Right ventricle myocardium inferior (tissue), 1 donor: ENCODE data around the gene NOXO1. TPM values are rescaled to one million over a fixed set of nuclear protein-coding genes. Genes with fewer than 3 reads are reported as not detected.
A peak's percentile ranks its signal among the peaks of the same experiment; 100 is the strongest.
"Not testable (repeated sequence)": the region's sequence is repeated elsewhere in the genome, so short reads cannot be mapped to it uniquely, and the experiment has no call there.

ENCODE experiments used
- ATAC-seq: fragments of 200-7000 bp; cut with Tn5 transposase; one replicate; pipeline ENCODE4 v1.9.1; 2020; ENCODE audit warnings: mild to moderate bottlenecking, moderate library complexity
- DNase-seq: peaks from one replicate; pipeline ENCODE4 v3.0.0; 2021; ENCODE audit errors: missing footprints
- intact Hi-C: fragments of 100-400 bp; cut with DNase I; formaldehyde crosslinking; loops from one replicate; pipeline ENCODE4 v1.11.0; 2022
- total RNA-seq: library from RNA; stranded (reverse); fragmentation: NEBNext Ultra II Directional; extraction: Animal tissue kit (Norgen Biotek cat#: 25700); gene quantifications from one replicate; pipeline ENCODE4 v1.2.1, GENCODE V29; 2021
- donor health status: DM: no; HTN: yes; CAD: no; lungs with severe emphysema.

NOXO1 gene
- total RNA-seq, 1 donor from 2014 or later, result 0.22 TPM

DNA sequence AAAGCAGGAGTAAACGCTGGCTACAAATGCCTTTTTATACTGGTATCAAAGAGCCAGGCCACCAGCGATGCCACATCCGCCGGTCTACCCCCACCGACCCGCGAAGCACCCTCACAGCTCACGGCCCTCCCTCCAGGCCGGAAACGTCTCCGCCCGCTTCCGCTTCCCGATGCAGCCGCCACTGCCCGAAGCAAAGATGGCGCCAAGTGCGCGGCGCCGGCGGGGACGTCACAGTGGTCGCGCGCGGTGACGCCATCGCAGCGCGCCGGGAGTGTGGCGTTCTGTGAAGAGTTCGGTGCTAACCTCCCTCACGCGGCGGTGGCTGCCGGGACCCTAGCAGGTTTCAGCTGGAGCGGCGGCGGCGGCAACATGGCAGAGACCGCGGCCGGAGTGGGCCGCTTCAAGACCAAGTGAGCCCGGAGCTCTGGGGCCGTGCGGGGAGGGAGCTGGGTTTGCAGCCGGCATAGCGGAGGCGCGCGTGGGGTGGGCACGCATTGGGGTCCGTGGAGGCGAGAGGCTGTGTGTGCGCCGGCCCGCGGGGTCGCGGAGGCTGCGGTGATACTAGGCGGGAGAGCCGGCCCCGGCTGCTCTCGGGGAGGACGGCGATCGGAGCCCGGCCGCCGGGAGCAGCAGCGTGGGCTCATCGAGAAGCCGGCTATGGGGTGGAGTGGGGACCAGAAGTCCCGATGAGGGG is 9.3 kb downstream of the NOXO1 start, which contains the start of gene TBL3:
Gene TBL3, plus strand, starts transcription at position 258 of the 694 bp plus-strand sequence. Its CDS starts 112 bp downstream, at position 370.
- DNase-seq (peak; percentile 97), ATAC-seq (peak; percentile 95)
- intact Hi-C loops, result no loop called here

DNA sequence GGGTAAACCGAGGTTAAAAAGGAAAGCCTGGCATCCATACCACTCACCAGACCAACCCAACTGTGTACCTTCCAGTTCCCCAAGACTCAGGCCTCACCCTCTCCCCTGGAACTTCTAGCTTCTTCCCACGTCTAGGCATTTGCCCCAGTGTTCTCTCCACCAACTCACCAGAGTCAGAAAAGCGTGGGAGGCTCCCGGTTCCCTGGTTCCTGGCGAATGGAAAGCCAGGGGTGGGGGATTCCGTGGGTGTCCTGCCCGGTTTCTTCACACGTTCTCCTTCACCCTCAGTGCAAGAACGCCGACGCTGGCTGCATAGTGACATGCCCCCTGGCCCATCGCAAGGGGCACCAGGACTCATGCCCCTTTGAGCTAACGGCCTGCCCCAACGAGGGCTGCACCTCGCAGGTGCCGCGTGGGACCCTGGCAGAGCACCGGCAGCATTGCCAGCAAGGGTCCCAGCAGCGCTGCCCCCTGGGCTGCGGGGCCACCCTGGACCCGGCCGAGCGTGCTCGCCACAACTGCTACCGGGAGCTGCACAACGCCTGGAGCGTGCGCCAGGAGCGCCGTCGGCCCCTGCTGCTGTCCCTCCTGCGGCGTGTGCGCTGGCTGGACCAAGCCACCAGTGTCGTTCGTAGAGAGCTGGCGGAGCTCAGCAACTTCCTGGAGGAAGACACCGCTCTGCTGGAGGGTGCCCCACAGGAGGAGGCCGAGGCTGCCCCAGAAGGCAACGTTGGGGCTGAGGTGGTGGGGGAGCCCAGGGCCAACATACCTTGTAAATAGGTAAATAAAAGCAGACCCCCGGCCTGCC is 12.9 kb downstream of the NOXO1 start:
- ATAC-seq, result no peak
- intact Hi-C loops, result no loop called here
- no peak for DNase-seq

- no peak for ATAC-seq
- intact Hi-C loops, result no loop called here
- no peak for DNase-seq
Measured at GRCh38 chr16:1966460-1966859, 14.8 kb downstream of the NOXO1 start, which contains the start of gene RNF151. Gene RNF151 (plus strand): TSS chr16:1966856. CDS start chr16:1966882, 26 bp downstream.

DNA sequence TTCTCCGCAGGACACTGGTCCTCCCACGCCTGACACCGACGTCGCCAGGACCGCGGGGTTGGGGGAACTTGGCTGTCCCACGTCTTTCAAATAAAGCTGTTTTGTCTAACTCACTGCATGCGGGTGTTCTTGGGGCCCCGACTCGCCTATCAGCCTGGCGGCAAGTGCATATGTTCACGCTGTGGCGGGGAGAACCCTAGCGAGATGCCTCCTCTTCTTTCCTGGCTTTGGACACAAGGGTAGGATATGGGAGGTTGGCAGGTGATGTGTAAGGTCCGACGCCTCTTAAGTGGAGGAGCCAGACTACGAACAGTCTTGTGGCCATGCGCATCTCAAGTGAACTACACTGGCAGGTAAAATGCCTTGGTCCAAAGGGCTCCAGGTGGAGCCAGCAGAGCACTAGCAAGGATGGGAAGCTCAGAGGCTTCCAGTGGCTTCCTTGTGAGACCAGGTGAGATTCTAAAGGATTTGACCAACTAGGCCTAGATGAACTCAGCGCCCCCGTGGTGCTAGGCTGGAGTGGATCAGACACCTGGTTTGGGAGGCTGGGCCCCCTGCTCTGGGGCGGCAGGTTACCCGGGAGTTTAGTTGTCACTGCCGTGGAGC is 15.8 kb downstream of the NOXO1 start:
- DNase-seq, result no peak
- no peak for ATAC-seq
- intact Hi-C loops, result no loop called here

GRCh38 chr16:1964506-1965395 is 16.5 kb downstream of the NOXO1 start, which contains the start of gene RPS2:
Gene RPS2 (minus strand): TSS chr16:1964826. CDS start chr16:1964625, 201 bp downstream.
- ATAC-seq (peak; percentile 98), DNase-seq (peak; percentile 100)
- intact Hi-C loops, result loop anchor here (5.0 kb wide), 1 partner anchor 248 kb away; the partner anchor contains the start of genes BRICD5 and PGP

DNA sequence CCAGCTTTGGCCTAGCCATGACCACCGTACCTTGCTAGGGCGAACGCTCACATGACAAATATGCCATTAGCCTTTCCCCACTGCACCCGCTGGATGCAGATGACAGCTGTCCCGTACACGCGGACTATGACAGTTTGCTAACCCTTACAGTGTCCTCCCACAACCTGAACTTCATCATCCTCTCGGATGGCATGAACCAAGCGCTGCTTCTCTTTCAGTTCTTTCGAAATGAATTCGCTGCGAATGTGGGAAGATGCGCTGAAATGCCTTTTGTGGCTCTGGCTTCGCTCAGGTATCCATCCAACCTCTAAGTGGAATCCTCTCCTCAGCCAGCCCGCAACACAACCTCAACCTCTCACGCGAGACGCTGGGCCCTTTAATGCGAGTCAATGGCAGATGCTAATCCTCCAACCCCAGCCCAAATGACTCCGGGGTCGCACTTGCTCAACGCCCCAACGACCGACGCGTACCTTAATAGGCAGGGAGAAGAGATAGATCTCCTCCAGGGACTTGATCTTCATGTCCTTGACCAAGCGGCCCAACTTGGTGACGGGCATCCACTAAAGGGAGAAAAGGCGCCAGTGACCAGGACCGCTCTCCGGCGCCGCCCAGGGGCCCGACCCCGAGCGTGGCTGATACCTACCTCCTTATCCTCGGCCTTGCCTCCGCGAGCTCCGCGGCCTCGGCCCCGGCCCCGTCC is 17.3 kb downstream of the NOXO1 start:
- intact Hi-C loops, result loop anchor here (5.0 kb wide), 1 partner anchor 248 kb away; the partner anchor contains the start of genes BRICD5 and PGP
- no peak for DNase-seq
- ATAC-seq, result peak; percentile 11

DNA sequence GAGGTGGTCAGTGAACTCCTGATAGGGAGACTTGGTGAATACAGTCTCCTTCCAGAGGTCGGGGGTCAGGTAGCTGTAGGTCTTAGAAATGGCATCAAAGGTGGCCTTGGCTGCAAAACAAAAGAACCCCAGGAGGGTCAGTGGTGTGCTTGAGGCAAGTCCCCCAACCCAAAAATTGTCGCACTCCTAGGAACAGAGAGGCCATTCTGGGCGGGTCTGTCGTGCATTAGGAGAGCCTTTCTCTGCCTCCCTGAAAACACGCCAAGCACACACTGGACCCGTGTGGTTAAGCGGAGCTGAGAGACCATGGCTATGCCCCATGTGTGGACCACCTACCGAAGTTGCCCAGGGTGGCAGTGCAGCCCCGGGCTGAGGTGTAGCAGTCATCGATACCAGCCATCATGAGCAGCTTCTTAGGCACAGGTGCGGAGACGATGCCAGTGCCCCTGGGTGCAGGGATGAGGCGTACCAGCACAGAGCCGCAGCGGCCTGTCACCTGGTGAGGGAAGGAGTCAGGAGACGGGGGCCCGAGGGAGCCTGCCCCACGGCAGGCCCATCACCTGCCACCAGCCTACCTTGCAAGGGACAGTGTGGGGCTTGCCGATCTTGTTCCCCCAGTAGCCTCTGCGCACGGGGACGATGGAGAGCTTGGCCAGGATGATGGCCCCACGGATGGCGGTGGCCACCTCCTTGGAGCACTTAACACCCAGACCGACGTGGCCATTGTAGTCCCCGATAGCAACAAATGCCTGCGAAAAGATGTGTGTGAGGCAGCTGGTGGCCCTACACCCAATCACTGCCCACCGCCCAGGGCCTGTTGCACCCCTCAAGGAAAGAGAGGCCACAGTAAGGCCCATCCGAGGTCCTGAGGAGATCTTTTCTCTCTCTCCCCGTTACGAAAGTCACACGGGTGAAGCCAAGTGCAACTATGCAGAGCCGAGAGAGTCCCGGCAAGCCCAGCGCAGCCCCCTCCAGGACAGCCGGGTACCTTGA is 18.8 kb downstream of the NOXO1 start:
- DNase-seq, ATAC-seq: not testable (repeated sequence)
- intact Hi-C loops, result loop anchor here (5.0 kb wide), 1 partner anchor 250 kb away; the partner anchor contains the start of genes BRICD5 and PGP

- intact Hi-C loops, result loop anchor here (5.0 kb wide), 1 partner anchor 251 kb away; the partner anchor contains the start of genes BRICD5 and PGP
- DNase-seq, result no peak
- no peak for ATAC-seq
Measured at GRCh38 chr16:1961651-1962067, 19.6 kb downstream of the NOXO1 start.

DNA sequence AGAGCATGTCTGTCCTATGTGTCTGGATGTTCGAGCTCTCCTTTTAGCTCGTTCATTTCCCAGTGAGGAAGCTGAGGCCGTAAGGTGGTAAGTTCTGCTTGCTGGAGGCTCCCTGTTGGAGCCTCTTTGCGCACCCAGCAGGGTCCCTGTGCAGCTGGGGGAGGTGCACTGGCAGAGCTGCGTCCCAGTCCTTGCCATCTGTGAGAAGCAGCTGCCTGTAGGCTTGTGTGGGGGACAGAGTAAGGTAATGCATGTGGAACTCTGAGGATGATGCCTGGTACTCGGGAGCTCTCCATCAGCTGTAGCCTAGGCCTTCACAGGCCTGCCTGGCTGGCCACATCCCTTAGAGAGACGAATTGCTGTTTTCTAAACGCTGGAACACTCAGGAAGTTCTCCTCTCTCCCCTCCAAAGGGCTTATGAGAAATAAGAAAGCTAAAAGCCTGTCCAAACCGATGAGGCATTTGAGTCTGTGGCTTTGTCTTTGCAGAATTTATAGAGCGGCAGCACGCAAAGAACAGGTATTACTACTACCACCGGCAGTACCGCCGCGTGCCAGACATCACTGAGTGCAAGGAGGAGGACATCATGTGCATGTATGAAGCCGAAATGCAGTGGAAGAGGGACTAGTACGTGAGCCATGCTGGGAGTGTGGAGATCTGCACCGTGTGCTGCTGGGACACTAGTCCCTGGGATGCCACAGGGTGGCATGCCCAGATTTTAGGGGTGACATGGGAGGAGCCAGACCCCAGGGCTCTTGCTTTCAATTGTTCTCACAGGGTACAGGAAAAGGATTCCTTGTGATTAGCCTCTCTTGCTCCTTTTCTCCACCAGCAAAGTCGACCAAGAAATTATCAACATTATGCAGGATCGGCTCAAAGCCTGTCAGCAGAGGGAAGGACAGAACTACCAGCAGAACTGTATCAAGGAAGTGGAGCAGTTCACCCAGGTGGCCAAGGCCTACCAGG is 20.3 kb downstream of the NOXO1 start:
- ATAC-seq (no peak), DNase-seq (no peak)
- intact Hi-C loops, result loop anchor here (5.0 kb wide), 1 partner anchor 251 kb away; the partner anchor contains the start of genes BRICD5 and PGP

DNA sequence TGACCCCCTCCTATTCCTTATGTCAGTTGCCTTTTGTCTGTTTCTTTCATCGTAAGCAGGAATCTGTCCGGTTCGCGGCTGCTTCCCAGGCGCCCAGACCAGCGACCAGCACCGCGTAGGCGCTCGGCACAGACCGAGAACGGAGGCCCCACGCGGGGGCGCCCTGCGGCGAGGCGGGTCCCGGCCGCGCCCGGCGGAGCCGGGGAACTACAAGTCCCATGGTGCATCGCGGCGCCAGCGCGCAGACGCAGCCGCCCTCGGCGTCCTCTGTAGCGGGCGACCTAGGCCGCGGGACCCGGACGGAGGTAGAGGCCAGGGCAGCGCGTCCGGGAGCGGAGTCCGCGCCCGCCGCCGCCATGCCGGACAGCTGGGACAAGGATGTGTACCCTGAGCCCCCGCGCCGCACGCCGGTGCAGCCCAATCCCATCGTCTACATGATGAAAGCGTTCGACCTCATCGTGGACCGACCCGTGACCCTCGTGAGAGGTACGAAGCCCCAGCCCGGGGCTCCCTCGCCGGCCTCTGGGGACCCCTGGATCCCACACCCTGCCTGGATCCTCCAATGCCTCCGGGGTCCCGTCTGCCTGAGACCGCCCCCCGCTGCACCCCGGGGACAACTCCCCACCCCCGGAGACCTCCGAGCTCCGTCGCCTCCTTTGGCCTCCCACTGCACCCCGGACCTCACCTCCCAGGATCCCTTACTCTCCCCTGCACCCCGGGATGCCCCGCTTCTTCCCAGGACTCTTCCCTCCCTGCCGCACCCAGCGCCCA is 21.8 kb downstream of the NOXO1 start, which contains the start of gene NDUFB10:
Gene NDUFB10, plus strand, starts transcription at position 270 of the 771 bp plus-strand sequence. Its CDS starts 87 bp downstream, at position 357.
- intact Hi-C loops, result loop anchor here (5.0 kb wide), 1 partner anchor 253 kb away; the partner anchor contains the start of genes BRICD5 and PGP
- peak; percentile 96 for DNase-seq
- peak; percentile 93 for ATAC-seq

- ATAC-seq, result no peak
- no peak for DNase-seq
- intact Hi-C loops, result no loop called here
Measured at GRCh38 chr16:1958715-1959268, 22.5 kb downstream of the NOXO1 start.

DNA sequence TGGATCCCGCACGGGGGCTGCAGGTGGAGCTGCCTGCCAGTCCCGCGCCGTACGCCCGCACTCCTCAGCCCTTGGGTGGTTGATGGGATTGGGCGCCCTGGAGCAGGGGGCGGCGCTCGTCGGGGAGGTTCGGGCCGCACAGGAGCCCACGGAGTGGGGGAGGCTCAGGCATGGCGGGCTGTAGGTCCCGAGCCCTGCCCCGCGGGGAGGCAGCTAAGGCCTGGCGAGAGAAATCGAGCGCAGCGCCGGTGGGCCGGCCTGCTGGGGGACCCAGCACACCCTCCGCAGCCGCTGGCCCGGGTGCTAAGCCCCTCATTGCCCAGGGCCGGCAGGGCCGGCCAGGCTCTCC is 23.2 kb downstream of the NOXO1 start:
- peak; percentile 34 for DNase-seq
- ATAC-seq, intact Hi-C loops: not testable (repeated sequence)

- DNase-seq, result peak; percentile 32
- intact Hi-C loops, ATAC-seq: not testable (repeated sequence)
Measured at GRCh38 chr16:1957434-1958142, 23.7 kb downstream of the NOXO1 start.
